ENCODE results near the gene APBB2. TPM values are rescaled to one million over a fixed set of nuclear protein-coding genes. Genes with fewer than 3 reads are reported as not detected.
"Not testable (repeated sequence)": the region's sequence is repeated elsewhere in the genome, so short reads cannot be mapped to it uniquely, and the experiment has no call there.

The APBB2 gene
- total RNA-seq, 2 experiments from 2014 or later = 0.93 to 13.6 TPM

DNA sequence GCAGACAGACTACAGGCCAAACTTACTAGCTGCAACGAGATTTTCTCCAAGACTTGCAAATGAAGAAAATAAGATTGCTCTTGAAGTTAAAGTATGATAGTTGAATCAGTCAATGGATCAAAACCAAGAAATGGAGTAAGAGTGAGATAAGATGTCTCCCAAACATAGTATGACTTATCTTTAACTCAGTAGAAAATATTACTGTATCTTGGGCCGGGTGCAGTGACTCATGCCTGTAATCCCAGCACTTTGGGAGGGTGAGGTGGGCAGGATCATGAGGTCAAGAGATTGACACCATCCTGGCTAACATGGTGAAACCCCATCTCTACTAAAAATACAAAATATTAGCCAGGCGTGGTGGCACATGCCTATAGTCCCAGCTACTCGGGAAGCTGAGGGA, 220.0 kb downstream of the APBB2 start:
- ATAC-seq; H3K4me3 Mint-ChIP-seq; DNase-seq; CTCF ChIA-PET; H3K36me3 Mint-ChIP-seq; H3K27ac Mint-ChIP-seq; H3K4me1 Mint-ChIP-seq; H3K9me3 Mint-ChIP-seq (ENCODE audit: low read depth); H3K27me3 Mint-ChIP-seq: not testable (repeated sequence)

DNA sequence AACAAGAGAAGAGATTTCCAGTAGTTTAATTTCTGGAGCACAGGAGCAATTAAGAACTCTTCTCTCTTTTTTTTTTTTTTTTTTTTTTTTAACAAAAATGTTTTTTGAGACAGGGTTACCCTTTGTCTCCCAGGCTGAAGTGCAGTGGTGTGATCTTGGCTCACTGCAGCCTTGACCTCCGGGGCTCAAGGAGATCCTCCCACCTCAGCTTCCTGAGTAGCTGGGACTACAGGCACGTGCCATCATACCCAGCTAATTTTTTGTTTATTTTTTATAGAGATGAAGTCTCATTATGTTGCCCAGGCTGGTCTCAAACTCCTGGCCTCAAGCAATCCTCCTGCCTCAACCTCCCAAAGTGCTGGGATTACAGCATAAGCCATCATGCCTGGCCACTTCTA, 221.0 kb downstream of the APBB2 start:
- H3K4me1 Mint-ChIP-seq; H3K27me3 Mint-ChIP-seq; ATAC-seq; DNase-seq; H3K9me3 Mint-ChIP-seq (ENCODE audit: low read depth); H3K36me3 Mint-ChIP-seq; H3K4me3 Mint-ChIP-seq; H3K27ac Mint-ChIP-seq: not testable (repeated sequence)
- CTCF ChIA-PET = interaction anchor here (1.0 kb wide), 1 partner anchor 20 kb away, joined by 4 read pairs; no protein-coding TSS in a partner anchor

DNA sequence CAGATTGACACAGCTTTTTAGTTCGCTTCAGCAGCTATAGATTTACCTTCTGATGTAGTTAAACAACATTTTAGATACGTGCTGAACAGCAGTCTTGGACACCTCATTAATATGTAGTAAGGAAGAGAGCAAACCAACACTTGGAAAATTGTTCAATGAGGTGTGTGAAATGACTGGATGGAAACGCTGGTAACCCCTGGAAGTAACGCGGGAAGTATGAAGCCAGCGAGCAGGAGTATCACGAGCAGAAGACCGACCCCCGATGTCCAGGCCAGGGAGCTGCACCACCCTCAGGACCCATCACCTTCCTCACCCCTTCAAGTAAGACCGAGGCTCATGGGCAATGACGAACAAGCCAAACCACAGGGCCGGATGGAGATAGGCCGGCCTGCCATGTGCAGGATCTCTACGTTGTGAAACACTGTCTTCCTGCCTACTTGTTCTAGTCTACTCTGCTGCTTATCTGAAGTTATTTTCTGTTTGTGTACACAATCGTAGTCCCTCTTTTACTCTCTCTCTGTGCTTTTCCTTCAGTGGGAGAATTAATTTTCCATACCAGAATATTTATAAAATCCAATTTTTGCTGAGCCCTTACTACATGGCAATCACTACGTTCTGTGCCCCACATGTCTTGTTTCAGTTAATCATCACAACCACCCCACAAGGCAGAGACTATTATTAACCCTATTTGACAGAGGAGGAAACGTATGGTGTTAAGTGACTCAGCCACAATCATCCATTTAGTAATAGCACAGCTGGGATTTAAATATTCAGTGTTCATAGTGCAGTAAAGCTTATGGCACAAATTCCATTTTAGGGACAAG, 221.7 kb downstream of the APBB2 start:
- no peak overlapping the region for H3K27ac Mint-ChIP-seq
- CTCF ChIA-PET = interaction anchor here (1.0 kb wide), 1 partner anchor 21 kb away, joined by 4 read pairs; no protein-coding TSS in a partner anchor
- no peak for ATAC-seq

DNA sequence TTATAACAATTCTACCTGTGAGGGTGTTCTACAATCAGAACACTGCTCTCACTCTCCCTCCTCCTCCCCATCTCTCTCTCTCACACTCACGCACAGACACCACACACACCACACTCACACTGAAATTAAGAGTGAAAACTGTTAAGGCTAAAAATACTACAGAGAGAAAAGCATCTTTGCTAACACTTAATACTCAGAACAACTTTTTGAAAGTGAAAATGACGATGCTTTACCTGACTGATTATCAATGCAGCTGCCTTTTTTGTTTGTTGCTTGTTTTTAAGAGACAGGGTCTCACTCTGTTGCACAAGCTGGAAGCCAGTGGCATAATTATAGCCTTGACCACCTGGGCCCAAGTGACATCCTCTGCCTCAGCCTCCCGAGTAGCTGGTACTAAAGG, 222.4 kb downstream of the APBB2 start:
- no peak for ATAC-seq
- Mint-ChIP-seq H3K36me3 (no peaks in the 10 kb centered on the region), H3K9me3 (ENCODE audit: low read depth) (no peaks in the 10 kb centered on the region), H3K27me3 (peaks cover 5% of the 10 kb centered on the region), H3K27ac (no peak overlapping the region), H3K4me1 (no peaks in the 10 kb centered on the region), H3K4me3 (no peak overlapping the region)
- no peak for DNase-seq
- CTCF ChIA-PET = no interaction called here

More for the DNA sequence above, 221.7 kb downstream of the APBB2 start:
- no peaks in the 10 kb centered on the region for H3K36me3 Mint-ChIP-seq
- H3K9me3 Mint-ChIP-seq (ENCODE audit: low read depth) = no peaks in the 10 kb centered on the region
- H3K27me3 Mint-ChIP-seq = peaks cover 10% of the 10 kb centered on the region
- DNase-seq = no peak
- no peaks in the 10 kb centered on the region for H3K4me1 Mint-ChIP-seq
- H3K4me3 Mint-ChIP-seq = no peak overlapping the region

DNA sequence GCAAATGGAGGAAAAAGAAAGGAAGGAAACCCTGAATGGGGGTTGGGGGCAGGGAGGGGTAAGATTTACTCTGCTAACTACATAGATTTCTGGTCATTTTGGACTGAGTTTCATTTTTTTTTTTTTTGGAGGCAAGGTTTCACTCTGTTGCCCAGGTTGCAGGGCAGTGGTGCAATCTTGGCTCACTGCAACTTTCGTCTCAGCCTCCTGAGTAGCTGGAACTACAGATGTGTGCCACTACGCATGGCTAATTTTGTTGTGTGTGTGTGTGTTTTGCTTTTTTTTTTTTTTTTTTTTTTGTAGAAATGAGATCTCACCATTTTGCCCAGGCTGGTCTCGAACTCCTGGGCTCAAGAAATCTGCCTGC, 223.5 kb downstream of the APBB2 start:
- H3K36me3 Mint-ChIP-seq = no peaks in the 10 kb centered on the region
- H3K9me3 Mint-ChIP-seq (ENCODE audit: low read depth) = no peaks in the 10 kb centered on the region
- H3K27ac Mint-ChIP-seq = no peak overlapping the region
- no peak overlapping the region for H3K4me3 Mint-ChIP-seq
- no peak for ATAC-seq
- H3K4me1 Mint-ChIP-seq = no peaks in the 10 kb centered on the region
- H3K27me3 Mint-ChIP-seq = no peaks in the 10 kb centered on the region
- CTCF ChIA-PET = interaction anchor here (1.2 kb wide), 1 partner anchor 13 kb away, joined by 4 read pairs; no protein-coding TSS in a partner anchor
- no peak for DNase-seq

DNA sequence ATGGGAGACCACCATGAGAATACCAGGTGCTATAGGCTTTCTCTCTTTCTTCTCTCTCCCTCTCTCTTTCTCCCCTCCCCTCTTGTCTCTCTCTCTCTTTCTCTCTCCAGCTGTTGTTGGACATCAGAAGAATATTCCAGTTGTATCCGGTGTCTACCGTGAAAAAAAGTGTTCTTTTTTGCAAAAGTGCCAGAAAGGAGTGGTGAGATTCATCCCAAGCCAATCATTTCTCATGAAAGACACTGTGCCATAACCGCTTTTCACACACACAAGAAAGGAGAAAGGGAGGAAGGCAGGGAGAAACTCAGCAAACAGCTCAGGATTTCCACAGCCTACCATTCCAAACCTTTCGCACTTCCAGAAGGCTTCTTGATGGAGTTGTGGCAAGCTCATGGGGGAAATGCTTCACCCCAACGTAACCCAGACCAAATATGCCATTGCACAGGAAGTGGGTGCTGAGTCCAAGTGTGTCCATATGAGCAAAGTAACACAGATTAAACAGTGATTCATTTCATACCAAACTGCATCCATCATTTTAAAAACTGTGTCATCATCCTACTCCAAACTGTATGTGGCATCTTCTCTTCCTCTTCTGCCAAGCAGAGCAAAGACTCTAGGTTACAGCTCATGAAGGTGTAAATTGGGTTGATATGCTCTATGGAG, 224.0 kb downstream of the APBB2 start:
- Mint-ChIP-seq H3K27ac (no peak overlapping the region), H3K36me3 (no peaks in the 10 kb centered on the region), H3K27me3 (no peaks in the 10 kb centered on the region), H3K4me1 (no peaks in the 10 kb centered on the region), H3K9me3 (ENCODE audit: low read depth) (no peaks in the 10 kb centered on the region), H3K4me3 (no peak overlapping the region)
- CTCF ChIA-PET = interaction anchor here (1.2 kb wide), 1 partner anchor 12 kb away, joined by 4 read pairs; no protein-coding TSS in a partner anchor
- ATAC-seq = no peak
- DNase-seq = no peak

DNA sequence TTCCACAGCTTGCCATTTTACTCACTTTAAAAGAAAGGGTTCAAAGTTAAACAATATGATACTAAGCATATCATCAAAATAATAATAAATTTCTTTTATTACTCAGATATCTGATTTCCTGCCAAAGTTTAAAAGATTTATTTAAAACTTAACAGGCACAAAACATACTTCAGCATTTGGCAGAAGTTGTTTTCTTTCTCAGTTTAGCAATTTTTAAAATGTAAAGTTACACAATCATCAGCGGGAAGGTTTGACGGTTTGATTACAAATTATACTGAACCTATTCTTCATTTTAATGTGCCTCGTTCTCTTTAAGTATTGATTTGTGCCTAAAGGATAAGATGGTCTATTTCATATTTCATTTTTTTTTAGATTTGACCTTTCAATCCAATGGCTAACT, 227.2 kb downstream of the APBB2 start:
- Mint-ChIP-seq H3K27me3 (peaks cover 4% of the 10 kb centered on the region), H3K4me1 (no peaks in the 10 kb centered on the region), H3K4me3 (no peak overlapping the region), H3K36me3 (no peaks in the 10 kb centered on the region), H3K9me3 (ENCODE audit: low read depth) (no peaks in the 10 kb centered on the region), H3K27ac (no peak overlapping the region)
- DNase-seq (no peak), ATAC-seq (no peak)
- CTCF ChIA-PET = no interaction called here

DNA sequence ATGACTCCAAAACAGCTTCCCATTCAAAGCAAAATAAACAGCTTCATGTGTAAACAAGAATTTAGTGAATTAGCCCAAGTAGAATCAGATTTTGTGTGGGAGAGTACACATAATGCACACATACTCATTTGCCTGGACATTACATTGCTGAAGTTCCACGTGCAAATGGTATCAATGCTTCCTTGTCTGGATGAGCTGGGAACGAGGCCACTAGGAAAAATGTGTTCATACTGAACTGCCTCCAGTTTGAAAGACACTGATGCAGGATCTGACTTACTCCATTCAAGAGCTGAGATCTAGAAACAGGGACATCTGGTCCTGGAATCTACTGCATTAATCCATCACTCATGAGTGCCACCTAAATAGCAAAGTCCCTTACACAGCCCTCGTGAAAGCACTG, 228.0 kb downstream of the APBB2 start:
- Mint-ChIP-seq H3K27ac (no peak overlapping the region), H3K27me3 (peaks cover 4% of the 10 kb centered on the region), H3K36me3 (no peaks in the 10 kb centered on the region), H3K4me1 (no peaks in the 10 kb centered on the region), H3K9me3 (ENCODE audit: low read depth) (no peaks in the 10 kb centered on the region), H3K4me3 (no peak overlapping the region)
- CTCF ChIA-PET = no interaction called here
- no peak for DNase-seq
- no peak for ATAC-seq

DNA sequence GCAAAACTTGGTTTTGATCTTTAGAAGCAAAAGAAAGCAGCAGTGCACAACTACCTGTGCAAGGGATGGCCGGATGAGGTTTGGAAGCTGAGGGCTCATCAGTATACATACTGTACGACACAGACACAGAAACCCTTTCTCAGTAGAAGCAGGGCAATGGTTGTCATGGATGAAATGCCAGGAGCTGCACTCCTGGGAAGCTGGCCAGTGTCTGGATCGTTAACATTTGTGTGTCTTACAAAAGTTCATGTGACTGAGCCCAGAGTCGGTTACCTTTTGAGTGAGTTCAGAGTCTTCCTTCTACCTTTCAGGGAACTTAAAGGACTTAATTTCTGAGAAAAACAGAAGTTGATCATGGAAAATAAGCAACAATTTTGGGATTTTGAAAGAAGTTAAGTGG, 230.3 kb downstream of the APBB2 start:
- Mint-ChIP-seq H3K9me3 (ENCODE audit: low read depth) (no peaks in the 10 kb centered on the region), H3K27me3 (peaks cover 4% of the 10 kb centered on the region), H3K4me1 (no peaks in the 10 kb centered on the region)

DNA sequence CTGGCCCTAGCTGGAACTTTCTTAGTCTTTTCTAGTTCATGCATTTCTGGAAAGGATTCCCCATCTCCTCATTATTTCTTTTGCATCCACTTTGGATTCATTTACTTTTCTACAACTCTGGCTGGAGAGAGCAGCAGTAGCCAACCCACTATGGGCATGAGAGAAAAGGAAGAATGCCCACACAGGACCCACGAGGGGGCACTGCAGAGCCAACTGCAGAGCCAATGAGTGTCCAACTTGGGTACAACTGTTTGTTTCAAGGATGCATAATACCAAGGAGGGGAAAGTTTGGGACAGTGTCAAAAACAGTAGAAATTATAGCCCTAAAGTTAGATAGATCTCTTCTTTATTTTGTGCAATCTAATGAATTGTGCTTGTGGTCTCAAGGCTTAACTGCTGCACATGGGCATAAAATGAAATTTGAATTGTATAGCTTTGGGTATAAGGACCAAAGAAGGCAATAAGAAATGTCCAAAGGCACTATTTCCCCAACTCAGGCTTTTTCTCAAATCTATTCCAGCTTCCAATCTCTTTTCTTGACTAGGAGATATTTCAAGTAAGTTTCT, 233.9 kb downstream of the APBB2 start:
- no peaks in the 10 kb centered on the region for H3K4me1 Mint-ChIP-seq
- DNase-seq (no peak), ATAC-seq (no peak)
- no peaks in the 10 kb centered on the region for H3K9me3 Mint-ChIP-seq (ENCODE audit: low read depth)
- H3K27ac Mint-ChIP-seq = no peak overlapping the region
- CTCF ChIA-PET = no interaction called here
- peaks cover 10% of the 10 kb centered on the region for H3K27me3 Mint-ChIP-seq
- no peak overlapping the region for H3K4me3 Mint-ChIP-seq
- no peaks in the 10 kb centered on the region for H3K36me3 Mint-ChIP-seq

More for the DNA sequence above, 230.3 kb downstream of the APBB2 start:
- Mint-ChIP-seq H3K27ac (no peak overlapping the region), H3K4me3 (no peak overlapping the region), H3K36me3 (no peaks in the 10 kb centered on the region)
- no peak for DNase-seq
- CTCF ChIA-PET = no interaction called here
- no peak for ATAC-seq

DNA sequence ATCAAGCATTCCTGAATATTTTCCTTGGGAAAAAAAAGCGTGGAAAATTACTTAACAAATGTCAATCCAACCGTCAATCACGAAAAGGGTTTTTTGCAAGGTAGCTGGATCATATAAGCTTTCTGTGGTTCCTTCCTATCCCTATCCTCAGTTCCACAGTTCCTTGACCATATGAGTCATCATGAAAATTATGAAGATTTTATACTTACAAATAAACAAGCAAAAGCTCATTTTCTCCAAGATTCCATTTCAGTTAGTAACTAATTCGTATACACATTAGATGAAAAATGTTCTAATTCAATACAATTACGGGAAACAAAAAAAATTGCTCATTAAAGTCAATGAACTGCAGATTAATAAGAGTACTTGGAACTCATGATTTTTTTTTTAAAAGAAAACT, 235.8 kb downstream of the APBB2 start:
- H3K4me1 Mint-ChIP-seq = no peaks in the 10 kb centered on the region
- DNase-seq (no peak), ATAC-seq (no peak)
- no peaks in the 10 kb centered on the region for H3K9me3 Mint-ChIP-seq (ENCODE audit: low read depth)
- CTCF ChIA-PET = interaction anchor here (1.0 to 1.2 kb wide), 2 partner anchors 12 to 235 kb away, joined by 4 read pairs; partner anchors contain the start of gene APBB2
- H3K4me3 Mint-ChIP-seq = no peak overlapping the region
- H3K27me3 Mint-ChIP-seq = peaks cover 13% of the 10 kb centered on the region
- no peak overlapping the region for H3K27ac Mint-ChIP-seq
- H3K36me3 Mint-ChIP-seq = no peaks in the 10 kb centered on the region

DNA sequence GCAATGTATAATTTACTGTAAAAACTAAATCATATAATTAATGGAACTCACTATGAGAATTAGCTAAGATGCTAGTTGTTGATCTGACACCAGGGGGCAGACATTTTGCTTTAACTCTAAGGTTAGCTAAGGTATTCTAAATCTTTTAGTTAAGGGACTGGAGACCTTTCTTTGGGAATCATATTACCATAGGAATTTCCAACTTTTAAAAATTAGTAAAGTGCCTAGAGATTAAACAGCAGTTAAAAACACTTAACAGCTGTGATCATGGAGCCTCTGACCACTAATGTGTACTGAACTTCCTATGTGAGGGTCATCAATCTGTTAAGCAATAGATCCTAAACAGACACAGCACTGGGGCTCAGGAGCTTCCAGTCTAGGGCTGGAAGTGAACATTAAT, 238.0 kb downstream of the APBB2 start:
- H3K36me3 Mint-ChIP-seq = no peaks in the 10 kb centered on the region
- DNase-seq = no peak
- CTCF ChIA-PET = interaction anchor here (0.7 to 1.5 kb wide), 9 partner anchors 9 to 283 kb away, joined by 3 to 8 read pairs (median 3); partner anchors contain the start of gene APBB2
- ATAC-seq = no peak
- H3K4me3 Mint-ChIP-seq = no peak overlapping the region
- no peaks in the 10 kb centered on the region for H3K9me3 Mint-ChIP-seq (ENCODE audit: low read depth)
- H3K4me1 Mint-ChIP-seq = no peaks in the 10 kb centered on the region
- no peak overlapping the region for H3K27ac Mint-ChIP-seq
- H3K27me3 Mint-ChIP-seq = peaks cover 17% of the 10 kb centered on the region

DNA sequence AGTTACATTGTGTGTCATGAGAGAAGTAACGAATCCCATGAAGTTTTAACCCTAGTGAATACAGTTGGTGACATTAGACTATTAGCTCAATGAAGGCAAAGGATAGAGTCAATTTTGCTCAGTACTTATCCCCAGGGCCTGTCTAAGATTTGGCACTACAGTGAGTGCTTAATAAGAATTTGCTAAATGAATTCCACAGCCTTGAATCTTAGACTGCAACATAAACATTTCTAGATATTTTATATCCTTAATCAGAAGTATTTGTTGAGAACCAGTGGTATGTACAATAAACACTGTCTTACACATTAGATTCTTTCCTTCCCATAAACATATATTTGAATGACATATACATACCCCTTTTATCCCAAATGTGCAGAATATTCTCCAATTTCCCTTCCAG, 241.6 kb downstream of the APBB2 start:
- Mint-ChIP-seq H3K27me3 (peaks cover 28% of the 10 kb centered on the region), H3K9me3 (ENCODE audit: low read depth) (no peaks in the 10 kb centered on the region), H3K36me3 (no peaks in the 10 kb centered on the region), H3K4me3 (no peak overlapping the region), H3K27ac (no peak overlapping the region), H3K4me1 (no peaks in the 10 kb centered on the region)
- DNase-seq (no peak), ATAC-seq (no peak)
- CTCF ChIA-PET = interaction anchor here (0.8 kb wide), 1 partner anchor 242 kb away, joined by 3 read pairs; the partner anchor contains the start of gene APBB2

Measured in activated CD8-positive, alpha-beta memory T cell treated with anti-CD3 and anti-CD28 coated beads, Interleukin-2, amount 10 ng/mL, durations not matched to agents 7 days and 5 days (primary cell).